Suprapubic skin (tissue), 4 donors: ENCODE data around the gene LINC01488.

Source experiments
- EP300 ChIP-seq: sonication (generic); formaldehyde crosslinking; IDR thresholded peaks from one replicate; pipeline ENCODE4 v1.6.1; 2017; ENCODE audit warnings: antibody characterized with exemption
- POLR2A ChIP-seq, 2 donors: fragments of 450-650 bp; IDR thresholded peaks; one replicate each; pipeline ENCODE4 v1.6.1; 2017; ENCODE audit warnings: antibody characterized with exemption in 2 of 2, mild to moderate bottlenecking in 2 of 2, moderate library complexity in 2 of 2
- POLR2AphosphoS5 ChIP-seq, 3 donors: sonication (generic); formaldehyde crosslinking; IDR thresholded peaks; one replicate each; pipeline ENCODE4 v1.6.1; 2017; ENCODE audit warnings: antibody characterized with exemption in 3 of 3
- TF ChIP-seq, protein P1 (sequence below), 2 donors: fragments of 200-600 bp in 1 of 2; fragments of 450-650 bp in 1 of 2; sonication (generic) in 1 of 2; IDR thresholded peaks; one replicate each; pipeline ENCODE4 v1.5.1; 2016 to 2019; ENCODE audit warnings: antibody characterized with exemption in 2 of 2, mild to moderate bottlenecking in 1 of 2, moderate library complexity in 1 of 2

DNA sequence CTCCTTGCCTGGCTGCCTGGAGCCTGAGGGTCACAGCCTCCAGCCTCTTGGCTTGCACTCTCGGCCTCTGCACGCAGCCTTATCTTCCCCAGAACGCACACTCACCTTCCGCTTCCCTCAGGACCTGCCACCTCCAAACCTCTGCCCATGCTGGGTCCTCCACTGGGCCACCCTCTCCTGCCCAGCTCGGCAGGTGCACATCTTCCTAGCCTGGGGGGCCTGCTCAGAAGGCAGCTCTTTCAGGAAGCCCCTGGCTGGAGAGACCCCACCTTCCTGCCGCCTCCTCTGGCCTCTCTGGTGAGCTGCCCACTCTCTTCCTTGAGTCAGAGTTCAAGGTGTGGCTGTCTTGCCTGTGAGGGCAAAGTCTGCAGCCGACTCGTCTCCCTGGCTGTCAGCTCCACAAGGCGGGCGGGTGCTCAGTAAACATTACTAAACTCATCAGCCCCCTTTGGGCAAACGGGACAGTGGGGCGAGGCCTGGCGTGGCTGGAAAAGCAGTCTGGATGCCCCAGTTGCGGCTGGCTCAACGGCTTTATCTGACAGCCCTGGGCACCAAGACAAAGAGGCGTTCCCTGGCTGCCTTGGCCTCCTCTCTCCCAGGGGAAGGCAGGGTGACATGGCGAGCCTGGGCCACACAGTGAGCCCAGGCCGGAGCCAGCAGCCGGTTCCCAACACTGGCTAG lies 1.7 kb upstream of the LINC01488 start:
- TF ChIP-seq POLR2A (IDR thresholded peaks at IDR 0.05) (no peak), EP300 (no peak), POLR2AphosphoS5 (IDR thresholded peaks at IDR 0.05) (no peak)
- TF ChIP-seq, protein P1, sequence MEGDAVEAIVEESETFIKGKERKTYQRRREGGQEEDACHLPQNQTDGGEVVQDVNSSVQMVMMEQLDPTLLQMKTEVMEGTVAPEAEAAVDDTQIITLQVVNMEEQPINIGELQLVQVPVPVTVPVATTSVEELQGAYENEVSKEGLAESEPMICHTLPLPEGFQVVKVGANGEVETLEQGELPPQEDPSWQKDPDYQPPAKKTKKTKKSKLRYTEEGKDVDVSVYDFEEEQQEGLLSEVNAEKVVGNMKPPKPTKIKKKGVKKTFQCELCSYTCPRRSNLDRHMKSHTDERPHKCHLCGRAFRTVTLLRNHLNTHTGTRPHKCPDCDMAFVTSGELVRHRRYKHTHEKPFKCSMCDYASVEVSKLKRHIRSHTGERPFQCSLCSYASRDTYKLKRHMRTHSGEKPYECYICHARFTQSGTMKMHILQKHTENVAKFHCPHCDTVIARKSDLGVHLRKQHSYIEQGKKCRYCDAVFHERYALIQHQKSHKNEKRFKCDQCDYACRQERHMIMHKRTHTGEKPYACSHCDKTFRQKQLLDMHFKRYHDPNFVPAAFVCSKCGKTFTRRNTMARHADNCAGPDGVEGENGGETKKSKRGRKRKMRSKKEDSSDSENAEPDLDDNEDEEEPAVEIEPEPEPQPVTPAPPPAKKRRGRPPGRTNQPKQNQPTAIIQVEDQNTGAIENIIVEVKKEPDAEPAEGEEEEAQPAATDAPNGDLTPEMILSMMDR (IDR thresholded peaks at IDR 0.05): no peak
